ENCODE results near the gene MIER1. TPM values are rescaled to one million over a fixed set of nuclear protein-coding genes. Genes with fewer than 3 reads are reported as not detected.

Gene MIER1
- total and polyA plus RNA-seq, 9 of the 15 experiments (the other 6 are each of a cell fraction or from before 2014, with no cell fraction given): 13.9 to 34.8 (median 21.5) TPM

DNA sequence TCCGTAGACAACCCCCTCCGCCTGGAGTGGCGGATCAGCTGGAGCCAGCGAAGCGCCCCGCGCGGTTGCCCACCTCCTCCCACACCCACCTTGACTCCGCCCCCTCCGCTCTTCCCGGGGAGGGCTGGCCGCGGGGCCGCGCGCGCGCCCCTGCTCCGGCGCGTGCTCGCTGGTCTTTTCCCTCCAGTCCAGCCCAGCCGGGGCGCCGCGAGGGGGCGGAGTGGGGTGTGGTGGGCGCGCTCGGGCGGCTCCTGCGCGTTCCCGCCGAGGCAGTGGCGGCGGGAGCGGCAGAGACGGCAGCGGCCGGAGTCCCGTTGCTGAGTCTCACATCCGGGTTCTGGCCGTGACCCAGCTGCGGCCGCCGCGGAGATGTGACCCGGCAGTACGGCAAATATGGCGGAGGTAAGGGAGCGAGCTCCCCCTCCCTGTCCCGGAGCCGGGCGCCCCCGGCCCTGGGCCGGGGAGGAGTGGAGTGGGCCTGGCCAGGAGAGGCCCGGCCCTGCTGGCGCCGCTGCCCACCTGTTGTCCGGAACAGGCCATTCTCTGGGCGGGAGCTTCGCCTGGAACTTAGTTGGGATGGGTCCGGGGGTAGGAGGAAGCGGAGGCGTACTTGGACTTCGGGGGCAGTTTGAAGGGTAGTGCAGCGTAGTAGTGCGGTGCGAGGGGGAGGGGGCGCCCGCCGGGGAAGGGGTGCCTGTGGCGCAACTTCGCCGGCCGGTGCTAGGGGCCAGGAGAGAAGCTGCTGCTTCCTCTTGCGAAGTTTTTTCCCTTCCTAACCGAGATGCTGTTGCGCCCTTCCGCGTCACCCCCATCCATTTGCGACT is 5.4 kb downstream of the MIER1 start (continued):
- TF ChIP-seq ZNF785 (CRISPR knock-in tag; IDR thresholded peaks at IDR 0.05) (no peak), ZC3H4 (CRISPR knock-in tag; IDR thresholded peaks at IDR 0.05; ENCODE audit: borderline replicate concordance) (no peak), STAT5B (CRISPR knock-in tag; IDR thresholded peaks at IDR 0.05) (no peak), HCFC1 (IDR thresholded peaks at IDR 0.05; ENCODE audit: low read depth, low read length) (peak; percentile 62), TRIM28 (IDR thresholded peaks at IDR 0.05) (0 out of 2 replicates have a peak, but pooled peaks have one; percentile 24), POU5F1 (IDR thresholded peaks at IDR 0.05; ENCODE audit: borderline replicate concordance, low read depth, low read length, partially characterized antibody) (no peak), EWSR1 (IDR thresholded peaks at IDR 0.05; ENCODE audit: borderline replicate concordance, low read depth, partially characterized antibody) (no peak), XRCC4 (IDR thresholded peaks at IDR 0.05; ENCODE audit: extremely low read depth, insufficient read depth, insufficient read length) (no peak), ZNF347 (CRISPR knock-in tag; IDR thresholded peaks at IDR 0.05; ENCODE audit: low read depth) (no peak), HMG20B (CRISPR knock-in tag; IDR thresholded peaks at IDR 0.05) (no peak), ATF1 (CRISPR knock-in tag; IDR thresholded peaks at IDR 0.05) (no peak), ATF1 (tag; IDR thresholded peaks at IDR 0.05) (peak; percentile 66), ETV6 (IDR thresholded peaks at IDR 0.05; ENCODE audit: borderline replicate concordance in 1 of 2, low read depth in 2 of 2, low read length in 1 of 2) (0 out of 4 replicates have a peak, but pooled peaks of 1 of the 2 experiments have one; percentile 32), ETV6 (CRISPR knock-in tag; IDR thresholded peaks at IDR 0.05; ENCODE audit: borderline replicate concordance) (no peak), RNF2 (IDR thresholded peaks at IDR 0.05) (peak; percentile 24), ETS2 (tag; IDR thresholded peaks at IDR 0.05; ENCODE audit: borderline replicate concordance, poor library complexity, severe bottlenecking) (no peak), MCM2 (IDR thresholded peaks at IDR 0.05; ENCODE audit: low read depth) (no peak), ZNF695 (CRISPR knock-in tag; IDR thresholded peaks at IDR 0.05) (no peak), ZSCAN29 (IDR thresholded peaks at IDR 0.05) (peak; percentile 19; the same call in 1 of the 2 replicates), SMARCA5 (IDR thresholded peaks at IDR 0.05) (no peak), PTTG1 (tag; IDR thresholded peaks at IDR 0.05; ENCODE audit: low read depth) (no peak), MAZ (CRISPR knock-in tag; conservative IDR thresholded peaks at IDR 0.05 in 1 of 2, IDR thresholded peaks at IDR 0.05 in 1 of 2) (peak; percentile 93 to 94), ZNF175 (CRISPR knock-in tag; IDR thresholded peaks at IDR 0.05; ENCODE audit: low read depth) (peak; percentile 85)
- TF ChIP-seq, protein P1, sequence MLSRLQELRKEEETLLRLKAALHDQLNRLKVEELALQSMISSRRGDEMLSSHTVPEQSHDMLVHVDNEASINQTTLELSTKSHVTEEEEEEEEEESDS (CRISPR knock-in tag; IDR thresholded peaks at IDR 0.05): no peak
- TF ChIP-seq, protein P2, sequence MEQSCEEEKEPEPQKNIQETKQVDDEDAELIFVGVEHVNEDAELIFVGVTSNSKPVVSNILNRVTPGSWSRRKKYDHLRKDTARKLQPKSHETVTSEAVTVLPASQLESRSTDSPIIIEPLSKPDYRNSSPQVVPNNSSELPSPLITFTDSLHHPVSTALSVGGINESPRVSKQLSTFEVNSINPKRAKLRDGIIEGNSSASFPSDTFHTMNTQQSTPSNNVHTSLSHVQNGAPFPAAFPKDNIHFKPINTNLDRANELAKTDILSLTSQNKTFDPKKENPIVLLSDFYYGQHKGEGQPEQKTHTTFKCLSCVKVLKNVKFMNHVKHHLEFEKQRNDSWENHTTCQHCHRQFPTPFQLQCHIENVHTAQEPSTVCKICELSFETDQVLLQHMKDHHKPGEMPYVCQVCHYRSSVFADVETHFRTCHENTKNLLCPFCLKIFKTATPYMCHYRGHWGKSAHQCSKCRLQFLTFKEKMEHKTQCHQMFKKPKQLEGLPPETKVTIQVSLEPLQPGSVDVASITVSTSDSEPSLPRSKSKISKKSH (CRISPR knock-in tag; IDR thresholded peaks at IDR 0.05): no peak
- TF ChIP-seq, protein P3, sequence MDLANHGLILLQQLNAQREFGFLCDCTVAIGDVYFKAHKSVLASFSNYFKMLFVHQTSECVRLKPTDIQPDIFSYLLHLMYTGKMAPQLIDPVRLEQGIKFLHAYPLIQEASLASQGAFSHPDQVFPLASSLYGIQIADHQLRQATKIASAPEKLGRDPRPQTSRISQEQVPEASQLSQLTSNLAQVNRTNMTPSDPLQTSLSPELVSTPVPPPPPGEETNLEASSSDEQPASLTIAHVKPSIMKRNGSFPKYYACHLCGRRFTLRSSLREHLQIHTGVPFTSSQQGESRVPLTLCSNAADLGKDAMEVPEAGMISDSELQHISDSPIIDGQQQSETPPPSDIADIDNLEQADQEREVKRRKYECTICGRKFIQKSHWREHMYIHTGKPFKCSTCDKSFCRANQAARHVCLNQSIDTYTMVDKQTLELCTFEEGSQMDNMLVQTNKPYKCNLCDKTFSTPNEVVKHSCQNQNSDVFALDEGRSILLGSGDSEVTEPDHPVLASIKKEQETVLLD (IDR thresholded peaks at IDR 0.05): no peak
- TF ChIP-seq, protein P4, sequence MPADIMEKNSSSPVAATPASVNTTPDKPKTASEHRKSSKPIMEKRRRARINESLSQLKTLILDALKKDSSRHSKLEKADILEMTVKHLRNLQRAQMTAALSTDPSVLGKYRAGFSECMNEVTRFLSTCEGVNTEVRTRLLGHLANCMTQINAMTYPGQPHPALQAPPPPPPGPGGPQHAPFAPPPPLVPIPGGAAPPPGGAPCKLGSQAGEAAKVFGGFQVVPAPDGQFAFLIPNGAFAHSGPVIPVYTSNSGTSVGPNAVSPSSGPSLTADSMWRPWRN (IDR thresholded peaks at IDR 0.05; ENCODE audit: low read depth): no peak

All from K562 (cell line).